NCI-H146 (cell line): Measurements from ENCODE around the gene LRRTM4.
A peak's percentile ranks its signal among the peaks of the same experiment; 100 is the strongest.
"Not testable (repeated sequence)": the region's sequence is repeated elsewhere in the genome, so short reads cannot be mapped to it uniquely, and the experiment has no call there.

Source experiments
- DNase-seq: peaks from one replicate; lab custom pipeline; 2025; lab: John Stamatoyannopoulos, UW

The LRRTM4 gene

DNA sequence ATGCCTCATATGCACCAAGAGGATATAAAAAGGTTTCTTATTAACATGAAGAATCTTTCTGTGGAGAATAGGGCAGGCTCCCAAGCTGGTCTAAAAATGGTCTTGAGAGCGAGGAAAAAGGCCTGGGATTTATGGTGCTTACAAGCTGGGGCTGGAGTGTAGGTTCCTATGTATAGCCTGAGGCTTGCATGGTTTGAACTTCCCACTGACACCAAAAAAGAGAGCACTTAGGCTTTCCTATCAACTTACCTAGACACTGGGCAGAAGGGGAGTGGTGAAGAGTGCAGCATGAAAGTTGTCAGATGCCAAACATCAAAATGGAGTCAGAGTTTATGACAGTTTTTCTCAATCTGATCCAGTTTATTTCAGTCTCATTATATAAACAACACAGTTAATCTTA, 784.6 kb downstream of the LRRTM4 start:
- no peak for DNase-seq

DNA sequence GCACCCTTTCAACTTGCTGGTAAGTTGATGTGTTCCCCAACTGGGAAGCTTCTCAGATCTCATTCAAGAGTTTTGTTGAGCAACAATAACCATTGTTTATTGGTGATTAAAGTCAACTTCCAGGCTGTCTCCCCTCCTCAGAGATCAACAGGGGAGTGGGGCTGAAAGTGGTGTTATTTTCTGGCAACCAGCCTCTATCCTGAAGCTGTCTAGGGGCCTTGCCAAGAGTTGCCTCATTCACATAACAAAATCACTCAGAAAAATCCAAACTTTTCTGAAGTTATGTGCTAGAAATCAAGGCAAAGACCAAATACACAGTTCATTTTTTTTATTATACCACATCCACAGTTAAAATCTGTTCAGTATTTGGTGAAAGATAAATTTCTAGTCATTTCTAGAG, 788.4 kb downstream of the LRRTM4 start:
- no peak for DNase-seq

DNA sequence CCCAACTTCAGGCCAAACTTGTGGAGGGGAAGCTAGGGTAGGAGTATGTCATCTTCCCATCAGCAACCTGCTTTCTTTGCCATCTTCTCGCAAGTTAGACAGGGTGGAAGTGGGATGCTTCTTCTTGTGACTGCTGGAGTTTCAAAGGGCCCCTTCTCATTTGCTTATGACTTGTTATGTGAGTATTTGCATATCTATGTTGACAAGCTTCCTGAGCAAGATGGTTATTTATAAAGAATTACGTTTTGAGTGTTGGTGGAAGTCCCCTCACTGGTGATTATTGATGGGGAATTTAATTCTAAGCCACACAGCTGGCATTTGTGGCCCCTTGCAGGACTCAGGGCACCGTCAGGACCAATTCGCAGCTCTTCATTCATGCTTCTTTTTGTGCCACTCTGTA, 791.0 kb downstream of the LRRTM4 start:
- DNase-seq: no peak

DNA sequence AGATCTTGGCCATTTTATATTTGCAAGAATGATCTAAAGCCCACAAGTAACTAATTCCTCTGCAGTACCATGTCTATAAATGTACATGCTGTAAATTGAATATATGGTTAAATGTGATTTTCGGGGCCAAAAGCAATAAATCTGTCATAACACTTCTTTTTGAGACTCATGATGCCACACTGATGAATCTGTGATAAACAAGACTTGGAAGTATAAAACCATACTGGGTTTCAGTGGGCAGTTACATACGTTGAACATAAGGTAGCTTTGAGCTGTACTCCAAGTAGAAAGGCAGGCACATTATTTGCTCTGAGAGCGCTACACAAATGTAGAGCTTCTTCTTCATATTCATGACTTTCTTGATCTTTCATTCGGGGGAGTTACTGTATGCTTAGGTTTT, 792.2 kb downstream of the LRRTM4 start:
- no peak for DNase-seq

DNA sequence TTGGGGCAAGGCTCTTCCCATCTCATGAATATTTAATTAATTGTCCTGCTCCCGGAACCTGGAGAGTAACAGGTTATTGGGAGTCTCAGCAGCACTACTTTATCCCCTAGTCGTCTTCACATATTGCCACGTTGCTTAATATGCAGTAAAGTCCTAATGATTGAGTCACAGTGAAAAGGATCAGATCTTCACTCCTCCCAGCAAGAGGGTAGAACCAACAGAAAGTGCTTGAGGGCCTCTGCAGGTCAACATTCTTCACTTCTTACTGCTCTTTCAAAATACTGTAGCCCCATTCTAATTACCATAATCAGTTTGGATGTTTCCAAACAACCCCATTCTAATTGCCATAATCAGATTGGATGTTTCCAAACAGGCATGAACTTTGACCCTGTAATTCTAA, 801.0 kb downstream of the LRRTM4 start:
- no peak for DNase-seq

DNA sequence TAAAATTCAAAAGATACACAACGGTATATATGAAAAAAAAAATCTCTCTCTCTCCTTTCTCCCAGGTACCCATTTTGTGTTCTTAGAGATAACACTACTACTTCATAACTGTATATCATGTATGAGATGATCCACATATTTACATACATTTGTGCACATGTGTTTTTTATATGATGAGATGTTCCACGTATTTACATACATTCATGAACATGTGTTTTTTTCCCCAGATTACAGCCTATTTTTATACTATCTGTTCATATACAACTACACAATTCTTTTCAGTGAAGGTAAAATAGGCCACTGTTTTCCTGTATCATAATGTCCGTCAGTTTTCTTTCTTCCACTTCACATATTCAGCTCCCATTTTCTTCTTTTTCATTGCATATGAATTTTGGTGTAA, 808.9 kb downstream of the LRRTM4 start:
- DNase-seq: no peak

DNA sequence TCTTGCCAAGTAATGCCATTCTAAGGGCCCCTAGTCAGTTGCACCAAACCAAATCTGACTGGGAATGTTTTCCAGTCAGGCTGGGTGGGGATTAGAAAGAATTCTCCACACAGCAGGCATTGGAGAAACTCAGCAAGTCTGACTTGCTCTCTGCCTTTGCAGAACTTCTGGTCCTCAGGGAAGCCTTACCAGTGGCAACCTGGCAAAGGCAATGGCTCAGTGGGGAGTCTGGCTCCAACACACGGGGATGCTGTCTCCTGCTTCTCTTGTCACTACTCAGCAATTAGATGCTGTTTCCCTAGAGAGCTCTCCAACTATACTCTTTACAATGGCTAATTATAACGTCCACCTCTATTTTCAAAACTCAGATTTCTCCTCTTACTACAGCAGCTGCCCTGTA, 810.7 kb downstream of the LRRTM4 start:
- peak; percentile 82 for DNase-seq

DNA sequence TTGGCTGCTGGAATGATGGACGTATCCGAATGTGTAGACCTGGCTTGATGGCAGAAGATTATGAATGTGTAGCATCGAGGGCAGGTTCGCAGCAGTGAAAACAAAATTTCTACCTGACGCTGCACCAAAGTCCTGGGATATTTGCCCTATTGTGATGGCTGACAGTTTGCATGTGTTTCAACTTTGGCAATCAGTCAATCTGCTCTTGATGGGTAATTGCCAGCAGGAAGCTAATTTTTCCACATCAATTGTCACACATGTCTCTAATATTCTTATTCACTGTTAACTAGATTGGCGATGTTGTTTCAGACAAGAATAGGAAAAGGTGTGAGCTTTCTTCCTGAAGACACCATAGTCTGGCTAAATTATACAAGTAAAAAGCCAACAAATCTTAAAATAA, 821.3 kb downstream of the LRRTM4 start:
- DNase-seq: no peak

DNA sequence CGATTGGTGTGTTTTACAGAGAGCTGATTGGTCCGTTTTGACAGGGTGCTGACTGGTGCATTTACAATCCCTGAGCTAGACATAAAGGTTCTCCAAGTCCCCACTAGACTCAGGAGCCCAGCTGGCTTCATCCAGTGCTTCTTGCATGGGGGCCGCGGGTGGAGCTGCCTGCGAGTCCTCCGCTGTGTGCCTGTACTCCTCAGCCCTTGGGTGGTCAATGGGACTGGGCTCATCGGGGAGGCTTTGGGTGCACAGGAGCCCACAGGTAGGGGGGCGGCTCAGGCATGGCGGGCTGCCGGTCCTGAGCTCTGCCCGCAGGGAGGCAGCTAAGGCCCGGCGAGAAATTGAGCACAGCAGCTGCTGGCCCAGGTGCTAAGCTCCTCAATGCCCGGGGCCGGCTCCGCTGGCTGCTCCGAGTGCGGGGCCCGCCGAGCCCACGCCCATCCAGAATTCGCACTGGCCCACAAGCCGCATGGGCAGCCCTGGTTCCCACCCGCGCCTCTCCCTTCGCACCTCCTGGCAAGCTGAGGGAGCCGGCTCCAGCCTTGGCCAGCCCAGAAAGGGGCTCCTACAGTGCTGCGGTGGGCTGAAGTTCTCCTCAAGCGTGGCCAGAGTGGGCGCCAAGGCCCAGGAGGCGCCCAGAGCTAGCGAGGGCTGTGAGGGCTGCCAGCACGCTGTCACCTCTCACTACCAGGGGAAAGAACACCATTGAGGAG, 824.0 kb downstream of the LRRTM4 start:
- not testable (repeated sequence) for DNase-seq
